Body of pancreas (tissue), 4 donors: ENCODE measurements around the gene STAT2. TPM values are rescaled to one million over a fixed set of nuclear protein-coding genes. Genes with fewer than 3 reads are reported as not detected.
A peak's percentile ranks its signal among the peaks of the same experiment; 100 is the strongest.
"Not testable (repeated sequence)": the region's sequence is repeated elsewhere in the genome, so short reads cannot be mapped to it uniquely, and the experiment has no call there.

Source experiments
- ATAC-seq: fragments of 150-250 bp; one replicate; pipeline ENCODE4 v1.9.1; 2016
- DNase-seq, 4 donors: peaks; one replicate each; pipeline ENCODE4 v3.0.0-alpha.2; 2019
- H3K27ac ChIP-seq, 4 donors: fragments of 200-600 bp; sonication (generic); 1 replicate in 3 of 4; 2 replicates in 1 of 4; pipeline versions ENCODE4 v1.5.1 to v1.6.1; 2016 to 2019; ENCODE audit warnings: mild to moderate bottlenecking in 1 of 4, mixed read lengths in 1 of 4, moderate library complexity in 1 of 4
- H3K27me3 ChIP-seq, 2 donors: fragments of 200-600 bp; sonication (generic); one replicate each; pipeline ENCODE4 v1.6.0; 2016; ENCODE audit warnings: mild to moderate bottlenecking in 1 of 2
- H3K36me3 ChIP-seq, 2 donors: fragments of 200-600 bp; sonication (generic); replicated peaks in 1 of 2; 2 replicates each; pipeline ENCODE4 v1.5.1; 2016; ENCODE audit warnings: low read depth in 2 of 2; ENCODE audit not compliant: insufficient read depth in 1 of 2
- H3K4me1 ChIP-seq: fragments of 200-600 bp; sonication (generic); one replicate; pipeline ENCODE4 v1.6.0; 2016
- H3K4me3 ChIP-seq, 2 donors: fragments of 200-600 bp; sonication (generic); 1 replicate in 1 of 2; 2 replicates in 1 of 2; pipeline ENCODE4 v1.5.1; 2016 to 2019
- H3K9me3 ChIP-seq, 3 donors: fragments of 200-600 bp; sonication (generic); 1 replicate in 2 of 3; 2 replicates in 1 of 3; pipeline ENCODE4 v1.5.1; 2016
- POLR2A ChIP-seq, 3 donors: fragments of 450-650 bp; IDR thresholded peaks; one replicate each; pipeline ENCODE4 v1.6.1; 2016; ENCODE audit warnings: antibody characterized with exemption in 3 of 3, mild to moderate bottlenecking in 2 of 3
- WGBS, 2 donors: methylation state at CpG; one replicate each; pipeline ENCODE4 v1.1.5; 2017; 5-methylcytosine and 5-hydroxymethylcytosine counted together
- intact Hi-C: fragments of 100-400 bp; cut with DNase I; formaldehyde crosslinking; loops from one replicate; pipeline ENCODE4 v1.15.1; 2023
- total RNA-seq, 2 donors: library from RNA; depleted of rRNA; stranded (reverse); fragments of >200 nt; gene quantifications; one replicate each; pipeline ENCODE4 v1.1.0, GENCODE V29; 2016
- TF ChIP-seq, protein P1 (sequence below), 7 experiments: fragments of 450-650 bp in 4 of 7; fragments of 200-600 bp in 3 of 7; sonication (generic) in 3 of 7; IDR thresholded peaks; one replicate each; pipeline ENCODE4 v1.5.1; 2016 to 2019; ENCODE audit warnings: antibody characterized with exemption in 7 of 7

The STAT2 gene
- total RNA-seq, 2 donors from 2014 or later: 65.4 to 106 TPM

DNA sequence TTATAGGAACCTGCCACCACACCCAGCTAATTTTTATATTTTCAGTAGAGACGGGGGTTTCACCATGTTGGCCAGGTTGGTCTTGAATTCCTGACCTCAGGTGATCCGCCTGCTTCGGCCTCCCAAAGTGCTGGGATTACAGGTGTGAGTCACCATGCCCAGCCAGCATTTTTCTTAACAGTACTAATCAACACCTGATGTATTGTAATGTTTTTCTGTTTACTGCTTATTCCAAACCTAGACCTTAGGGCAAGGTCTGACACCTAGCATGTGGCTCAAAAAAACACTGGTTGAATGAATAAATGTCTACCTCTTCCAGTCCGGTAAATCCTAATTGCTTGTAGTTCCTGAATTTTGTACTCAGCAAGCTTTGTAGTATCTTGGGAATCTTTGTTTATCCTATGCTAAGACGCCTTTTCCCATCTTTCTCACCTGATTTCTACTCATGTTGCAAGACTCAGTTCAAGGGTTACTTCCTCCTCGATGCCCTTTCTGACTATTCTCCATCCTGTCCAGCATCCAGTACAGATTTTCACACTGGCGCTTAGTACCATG is 28.9 kb downstream of the STAT2 start:
- Histone ChIP-seq H3K36me3 (peaks cover 0 to 8% of the 10 kb centered on the region in 2 donors), H3K27me3 (no peaks in the 10 kb centered on the region), H3K9me3 (no peaks in the 10 kb centered on the region), H3K4me1 (peaks cover 15% of the 10 kb centered on the region), H3K4me3 (no peak overlapping the region), H3K27ac (no peak overlapping the region)
- WGBS, 2 donors: 92 to 95% methylated on average over 7 of the region's 7 CpGs
- ATAC-seq (no peak), DNase-seq (no peak)
- intact Hi-C loops: no loop called here
- TF ChIP-seq, protein P1, sequence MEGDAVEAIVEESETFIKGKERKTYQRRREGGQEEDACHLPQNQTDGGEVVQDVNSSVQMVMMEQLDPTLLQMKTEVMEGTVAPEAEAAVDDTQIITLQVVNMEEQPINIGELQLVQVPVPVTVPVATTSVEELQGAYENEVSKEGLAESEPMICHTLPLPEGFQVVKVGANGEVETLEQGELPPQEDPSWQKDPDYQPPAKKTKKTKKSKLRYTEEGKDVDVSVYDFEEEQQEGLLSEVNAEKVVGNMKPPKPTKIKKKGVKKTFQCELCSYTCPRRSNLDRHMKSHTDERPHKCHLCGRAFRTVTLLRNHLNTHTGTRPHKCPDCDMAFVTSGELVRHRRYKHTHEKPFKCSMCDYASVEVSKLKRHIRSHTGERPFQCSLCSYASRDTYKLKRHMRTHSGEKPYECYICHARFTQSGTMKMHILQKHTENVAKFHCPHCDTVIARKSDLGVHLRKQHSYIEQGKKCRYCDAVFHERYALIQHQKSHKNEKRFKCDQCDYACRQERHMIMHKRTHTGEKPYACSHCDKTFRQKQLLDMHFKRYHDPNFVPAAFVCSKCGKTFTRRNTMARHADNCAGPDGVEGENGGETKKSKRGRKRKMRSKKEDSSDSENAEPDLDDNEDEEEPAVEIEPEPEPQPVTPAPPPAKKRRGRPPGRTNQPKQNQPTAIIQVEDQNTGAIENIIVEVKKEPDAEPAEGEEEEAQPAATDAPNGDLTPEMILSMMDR (IDR thresholded peaks at IDR 0.05): no peak
- no peak for TF ChIP-seq POLR2A (IDR thresholded peaks at IDR 0.05)

- Histone ChIP-seq H3K4me1 (no peaks in the 10 kb centered on the region), H3K36me3 (peaks cover 5 to 39% of the 10 kb centered on the region in 2 donors), H3K27ac (no peak overlapping the region), H3K9me3 (no peaks in the 10 kb centered on the region), H3K27me3 (no peaks in the 10 kb centered on the region), H3K4me3 (no peak overlapping the region)
- intact Hi-C loops: no loop called here
- TF ChIP-seq, protein P1 (IDR thresholded peaks at IDR 0.05): no peak
- TF ChIP-seq POLR2A (IDR thresholded peaks at IDR 0.05): no peak
- ATAC-seq (no peak), DNase-seq (peak in 2 of 4 donors; percentile 28 to 35)
- WGBS, 2 donors: 74 to 81% methylated on average over 5 to 6 of the region's 6 CpGs
Measured at GRCh38 chr12:56326533-56326932, 33.4 kb downstream of the STAT2 start.

- Histone ChIP-seq H3K9me3 (no peaks in the 10 kb centered on the region), H3K36me3 (peaks cover 5 to 39% of the 10 kb centered on the region in 2 donors), H3K4me1 (no peaks in the 10 kb centered on the region), H3K27ac (no peak overlapping the region), H3K27me3 (no peaks in the 10 kb centered on the region), H3K4me3 (no peak overlapping the region)
- TF ChIP-seq, protein P1 (IDR thresholded peaks at IDR 0.05): no peak
- TF ChIP-seq POLR2A (IDR thresholded peaks at IDR 0.05): no peak
- ATAC-seq: no peak
- no peak for DNase-seq
- 87 to 94% methylated on average over 8 of the region's 8 CpGs for WGBS, 2 donors
- intact Hi-C loops: no loop called here
Measured at GRCh38 chr12:56326126-56326525, 33.8 kb downstream of the STAT2 start.

GRCh38 chr12:56324206-56324605 is 35.7 kb downstream of the STAT2 start:
- Histone ChIP-seq H3K4me3 (no peak overlapping the region), H3K27ac (no peak overlapping the region), H3K9me3 (no peaks in the 10 kb centered on the region), H3K36me3 (peaks cover 5 to 48% of the 10 kb centered on the region in 2 donors), H3K27me3 (no peaks in the 10 kb centered on the region), H3K4me1 (no peaks in the 10 kb centered on the region)
- no peak for ATAC-seq
- TF ChIP-seq, protein P1 (IDR thresholded peaks at IDR 0.05): no peak
- TF ChIP-seq POLR2A (IDR thresholded peaks at IDR 0.05): no peak
- DNase-seq: no peak
- intact Hi-C loops: no loop called here
- WGBS, 2 donors: 91 to 94% methylated on average over 3 to 6 of the region's 6 CpGs

DNA sequence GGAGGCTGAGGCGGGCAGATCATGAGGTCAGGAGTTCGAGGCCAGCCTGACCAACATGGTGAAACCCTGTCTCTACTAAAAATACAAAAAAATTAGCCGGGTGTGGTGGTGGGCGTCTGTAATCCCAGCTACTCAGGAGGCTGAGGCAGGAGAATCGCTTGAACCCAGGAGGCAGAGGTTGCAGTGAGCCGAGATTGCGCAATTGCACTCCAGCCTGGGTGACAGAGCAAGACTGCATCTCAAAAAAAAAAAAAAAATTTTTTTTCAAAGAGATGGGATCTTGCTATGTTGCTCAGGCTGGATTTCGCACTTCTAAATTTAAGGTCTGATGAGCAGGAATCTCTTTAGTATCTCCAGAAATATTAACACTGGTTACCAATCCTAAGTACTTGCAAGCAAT is 38.3 kb downstream of the STAT2 start:
- ATAC-seq, intact Hi-C loops, H3K4me3 ChIP-seq, H3K27me3 ChIP-seq, H3K4me1 ChIP-seq, DNase-seq, H3K9me3 ChIP-seq, H3K27ac ChIP-seq: not testable (repeated sequence)
- 86 to 91% methylated on average over 8 of the region's 8 CpGs for WGBS, 2 donors
- peaks cover 5 to 47% of the 10 kb centered on the region in 2 donors for H3K36me3 ChIP-seq
